IMR-90 (cell line): ENCODE measurements around the gene UNC79. TPM values are rescaled to one million over a fixed set of nuclear protein-coding genes. Genes with fewer than 3 reads are reported as not detected.

Experiments
- ATAC-seq: fragments of 200-7000 bp; cut with Tn5 transposase; 2 replicates; pipeline ENCODE4 v1.9.1; 2020; ENCODE audit warnings: low read depth, mild to moderate bottlenecking, moderate library complexity
- BruUV-seq: library from RNA; stranded (reverse); fragments of 400-500 nt; replicated peaks from 2 replicates; lab custom pipeline; 2021; lab: Mats Ljungman, UMichigan
- CTCF ChIA-PET: fragments of 300-600 bp; formaldehyde crosslinking; extraction: SDS; loops from one replicate; lab custom pipeline; 2021; ENCODE audit warnings: antibody characterized with exemption; lab: Yijun Ruan, JAX
- POLR2A ChIA-PET: fragments of 300-600 bp; sonication (Branson Sonifier 250); formaldehyde crosslinking; loops from one replicate; lab custom pipeline; 2022; ENCODE audit warnings: antibody characterized with exemption; ENCODE audit not compliant: unreplicated experiment; lab: Charles Lee
- DNase-seq: peaks from one replicate; pipeline ENCODE4 v3.0.0; 2013
- H2AFZ ChIP-seq: replicated peaks from 2 replicates; pipeline ENCODE3; 2013; ENCODE audit warnings: low read length, mild to moderate bottlenecking; ENCODE audit not compliant: poor library complexity
- H2AK5ac ChIP-seq: 2 replicates; pipeline ENCODE4 v1.6.1; 2013; ENCODE audit warnings: low read depth, low read length, inconsistent platforms
- H2AK9ac ChIP-seq: replicated peaks from 2 replicates; pipeline ENCODE3; 2013; ENCODE audit warnings: mild to moderate bottlenecking, low read depth, low read length, moderate library complexity; ENCODE audit not compliant: poor library complexity
- H2BK120ac ChIP-seq: 2 replicates; pipeline ENCODE4 v1.6.1; 2013; ENCODE audit warnings: low read depth, low read length, inconsistent platforms
- H2BK15ac ChIP-seq: 3 replicates; pipeline ENCODE4 v1.6.1; 2013; ENCODE audit warnings: low read depth, low read length, inconsistent platforms
- H2BK20ac ChIP-seq: 2 replicates; pipeline ENCODE4 v1.6.1; 2013; ENCODE audit warnings: low read depth, mild to moderate bottlenecking, inconsistent platforms, low read length, moderate library complexity
- H2BK5ac ChIP-seq: 2 replicates; pipeline ENCODE4 v1.6.1; 2013; ENCODE audit warnings: mild to moderate bottlenecking, low read depth, low read length, inconsistent platforms; ENCODE audit not compliant: poor library complexity, severe bottlenecking
- H3K14ac ChIP-seq: replicated peaks from 2 replicates; pipeline ENCODE4 v1.6.1; 2013; ENCODE audit warnings: low read depth, low read length, inconsistent platforms
- H3K18ac ChIP-seq: 2 replicates; pipeline ENCODE4 v1.6.1; 2013; ENCODE audit warnings: low read depth, low read length, control low read depth
- H3K23ac ChIP-seq: 2 replicates; pipeline ENCODE4 v1.6.1; 2013; ENCODE audit warnings: low read depth, low read length, inconsistent platforms
- H3K27ac ChIP-seq: 2 replicates; pipeline ENCODE4 v1.5.1; 2013; ENCODE audit warnings: mild to moderate bottlenecking, control low read depth, low read length; ENCODE audit not compliant: insufficient read depth
- H3K27me3 ChIP-seq: 2 replicates; pipeline ENCODE4 v1.6.1; 2013; ENCODE audit warnings: low read length; ENCODE audit not compliant: control insufficient read depth, insufficient read depth
- H3K36me3 ChIP-seq: 2 replicates; pipeline ENCODE4 v1.6.1; 2013; ENCODE audit warnings: low read length, mixed read lengths; ENCODE audit not compliant: control insufficient read depth, insufficient read depth
- H3K4ac ChIP-seq: 2 replicates; pipeline ENCODE4 v1.6.1; 2013; ENCODE audit warnings: low read depth, low read length, inconsistent platforms
- H3K4me1 ChIP-seq: 2 replicates; pipeline ENCODE4 v1.6.1; 2013; ENCODE audit warnings: low read length, mixed read lengths; ENCODE audit not compliant: control insufficient read depth, insufficient read depth
- H3K4me2 ChIP-seq: 2 replicates; pipeline ENCODE4 v1.6.1; 2013; ENCODE audit warnings: low read depth, mild to moderate bottlenecking, control low read depth, low read length, moderate library complexity
- H3K4me3 ChIP-seq: 2 replicates; pipeline ENCODE4 v1.5.1; 2013; ENCODE audit warnings: low read depth, mild to moderate bottlenecking, control low read depth, low read length, moderate library complexity; ENCODE audit not compliant: insufficient read depth
- H3K56ac ChIP-seq: 2 replicates; pipeline ENCODE4 v1.6.1; 2013; ENCODE audit warnings: low read length, inconsistent platforms; ENCODE audit not compliant: insufficient read depth; ENCODE audit errors: extremely low read depth
- H3K79me1 ChIP-seq, 2 experiments: 2 replicates each; pipeline ENCODE4 v1.6.1; 2013; ENCODE audit warnings: low read length in 2 of 2, inconsistent platforms in 1 of 2, low read depth in 1 of 2
- H3K9ac ChIP-seq: 2 replicates; pipeline ENCODE4 v1.6.1; 2013; ENCODE audit warnings: low read depth, low read length, control low read depth
- H3K9me1 ChIP-seq: 2 replicates; pipeline ENCODE4 v1.6.1; 2013; ENCODE audit warnings: low read length, inconsistent platforms; ENCODE audit not compliant: insufficient read depth
- H3K9me3 ChIP-seq: 2 replicates; pipeline ENCODE4 v1.6.1; 2013; ENCODE audit warnings: low read length; ENCODE audit not compliant: control insufficient read depth, insufficient read depth
- H4K20me1 ChIP-seq: 2 replicates; pipeline ENCODE4 v1.6.1; 2013; ENCODE audit warnings: low read length, inconsistent platforms; ENCODE audit not compliant: insufficient read depth
- H4K5ac ChIP-seq: 2 replicates; pipeline ENCODE4 v1.6.1; 2013; ENCODE audit warnings: mild to moderate bottlenecking, low read depth, low read length, control low read depth
- H4K8ac ChIP-seq, 2 experiments: 2 replicates each; pipeline ENCODE4 v1.6.1; 2013; ENCODE audit warnings: low read depth in 2 of 2, low read length in 2 of 2, control low read depth in 1 of 2, inconsistent platforms in 1 of 2
- H4K91ac ChIP-seq: 2 replicates; pipeline ENCODE4 v1.6.1; 2013; ENCODE audit warnings: low read depth, low read length, inconsistent platforms; ENCODE audit not compliant: insufficient read depth
- NFE2L2 ChIP-seq: fragments of 150-350 bp; IDR thresholded peaks from 2 replicates; pipeline ENCODE4 v1.6.1; 2016; ENCODE audit warnings: low read depth, mild to moderate bottlenecking, low read length
- POLR2A ChIP-seq: IDR thresholded peaks from 2 replicates; pipeline ENCODE4 v1.6.1; 2012; ENCODE audit warnings: mild to moderate bottlenecking, low read depth, low read length
- SMC3 ChIP-seq: fragments of 150-350 bp; IDR thresholded peaks from 2 replicates; pipeline ENCODE4 v1.6.1; 2016; ENCODE audit warnings: low read depth, mild to moderate bottlenecking, antibody characterized with exemption, low read length, moderate library complexity
- WGBS, 2 experiments: methylation state at CpG; one replicate each; pipeline versions ENCODE4 v1.1.5 to v1.1.7; 2013; ENCODE audit warnings: missing lambda C conversion rate in 2 of 2; ENCODE audit not compliant: insufficient read length in 1 of 2; ENCODE audit errors: extremely low coverage in 2 of 2; 5-methylcytosine and 5-hydroxymethylcytosine counted together
- dilution Hi-C: fragments of 300-500 bp; cut with HindIII; formaldehyde crosslinking; loops from one replicate; pipeline ENCODE4 v1.14.3; 2018; ENCODE audit warnings: low sequenced_read_pairs; ENCODE audit not compliant: unreplicated experiment
- in situ Hi-C: fragments of 300-500 bp; cut with MboI; formaldehyde crosslinking; loops from 3 replicates; pipeline ENCODE4 v1.14.3; 2019; ENCODE audit warnings: low sequenced_read_pairs, inconsistent platforms, mixed read lengths
- intact Hi-C: fragments of 100-400 bp; cut with micrococcal nuclease; formaldehyde crosslinking; loops from 2 replicates; pipeline ENCODE4 v1.10.0; 2022
- polyA plus RNA-seq, 3 experiments: library from polyadenylated mRNA; depleted of rRNA; stranded (reverse); fragments of >200 nt; gene quantifications; 2 replicates each; pipeline ENCODE4 v1.2.3, GENCODE V29; 2012; ENCODE audit warnings: low replicate concordance in 1 of 3
- total RNA-seq: library from RNA; depleted of rRNA; stranded (reverse); fragments of >200 nt; gene quantifications from 2 replicates; pipeline ENCODE4 v1.2.3, GENCODE V29; 2012
- TF ChIP-seq, protein P1 (sequence below): fragments of 150-350 bp; IDR thresholded peaks from 2 replicates; pipeline ENCODE4 v1.6.1; 2017; ENCODE audit warnings: mild to moderate bottlenecking, antibody characterized with exemption, low read length, low read depth

UNC79 gene
- total and polyA plus RNA-seq, 2 of the 4 experiments (the other 2 are of a cell fraction), result under 0.01 TPM

GRCh38 chr14:93628048-93628447, 197.3 kb downstream of the UNC79 start:
- Histone ChIP-seq H3K27ac (no peak overlapping the region), H3K9ac (no peak overlapping the region), H3K27me3 (no peaks in the 10 kb centered on the region), H4K8ac (no peak overlapping the region), H2BK20ac (no peak overlapping the region), H3K18ac (no peak overlapping the region), H2BK5ac (no peak overlapping the region), H2BK15ac (no peak overlapping the region), H2BK120ac (no peak overlapping the region), H2AFZ (no peak overlapping the region), H3K79me1 (no peaks in the 10 kb centered on the region), H3K9me1 (no peaks in the 10 kb centered on the region), H2AK5ac (no peak overlapping the region), H3K36me3 (no peaks in the 10 kb centered on the region), H3K23ac (no peak overlapping the region), H3K4me2 (no peak overlapping the region), H4K91ac (no peak overlapping the region), H2AK9ac (no peak overlapping the region), H3K14ac (no peak overlapping the region), H4K5ac (no peak overlapping the region), H4K20me1 (no peaks in the 10 kb centered on the region), H3K4me3 (no peak overlapping the region), H3K56ac (no peak overlapping the region), H3K4me1 (no peaks in the 10 kb centered on the region), H3K9me3 (no peaks in the 10 kb centered on the region), H3K4ac (no peak overlapping the region)
- WGBS, 2 experiments, result no CpG with 5 or more reads among the region's 4 CpGs
- TF ChIP-seq, protein P1, sequence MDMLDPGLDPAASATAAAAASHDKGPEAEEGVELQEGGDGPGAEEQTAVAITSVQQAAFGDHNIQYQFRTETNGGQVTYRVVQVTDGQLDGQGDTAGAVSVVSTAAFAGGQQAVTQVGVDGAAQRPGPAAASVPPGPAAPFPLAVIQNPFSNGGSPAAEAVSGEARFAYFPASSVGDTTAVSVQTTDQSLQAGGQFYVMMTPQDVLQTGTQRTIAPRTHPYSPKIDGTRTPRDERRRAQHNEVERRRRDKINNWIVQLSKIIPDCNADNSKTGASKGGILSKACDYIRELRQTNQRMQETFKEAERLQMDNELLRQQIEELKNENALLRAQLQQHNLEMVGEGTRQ, result no peak
- TF ChIP-seq SMC3, result no peak
- no peak for TF ChIP-seq POLR2A
- TF ChIP-seq NFE2L2, result no peak
- no TSS peak for BruUV-seq
- in situ Hi-C loops, result no loop called here
- ATAC-seq (no peak), DNase-seq (no peak)
- ChIA-PET POLR2A (no interaction called here), CTCF (no interaction called here)
- intact Hi-C loops, result no loop called here
- dilution Hi-C loops, result no loop called here
